GM21360 (cell line): ENCODE results near the gene FRMD6.
A peak's percentile ranks its signal among the peaks of the same experiment; 100 is the strongest.
"Not testable (repeated sequence)": the region's sequence is repeated elsewhere in the genome, so short reads cannot be mapped to it uniquely, and the experiment has no call there.

Source experiments
- ATAC-seq: cut with Tn5 transposase; IDR thresholded peaks from one replicate; pipeline ENCODE4 v1.9.1; 2021; ENCODE audit warnings: mild to moderate bottlenecking, moderate library complexity; ENCODE audit not compliant: unreplicated experiment

The FRMD6 gene

GRCh38 chr14:51628238-51628637 is 23.5 kb upstream of the FRMD6 start:
- ATAC-seq: no peak

- ATAC-seq: no peak
Measured at GRCh38 chr14:51630987-51631386, 20.7 kb upstream of the FRMD6 start.

GRCh38 chr14:51633298-51633697 is 18.4 kb upstream of the FRMD6 start:
- ATAC-seq: not testable (repeated sequence)

- ATAC-seq: no peak
Measured at GRCh38 chr14:51636109-51636508, 15.6 kb upstream of the FRMD6 start.

- no peak for ATAC-seq
Measured at GRCh38 chr14:51638071-51638944, 13.4 kb upstream of the FRMD6 start.

DNA sequence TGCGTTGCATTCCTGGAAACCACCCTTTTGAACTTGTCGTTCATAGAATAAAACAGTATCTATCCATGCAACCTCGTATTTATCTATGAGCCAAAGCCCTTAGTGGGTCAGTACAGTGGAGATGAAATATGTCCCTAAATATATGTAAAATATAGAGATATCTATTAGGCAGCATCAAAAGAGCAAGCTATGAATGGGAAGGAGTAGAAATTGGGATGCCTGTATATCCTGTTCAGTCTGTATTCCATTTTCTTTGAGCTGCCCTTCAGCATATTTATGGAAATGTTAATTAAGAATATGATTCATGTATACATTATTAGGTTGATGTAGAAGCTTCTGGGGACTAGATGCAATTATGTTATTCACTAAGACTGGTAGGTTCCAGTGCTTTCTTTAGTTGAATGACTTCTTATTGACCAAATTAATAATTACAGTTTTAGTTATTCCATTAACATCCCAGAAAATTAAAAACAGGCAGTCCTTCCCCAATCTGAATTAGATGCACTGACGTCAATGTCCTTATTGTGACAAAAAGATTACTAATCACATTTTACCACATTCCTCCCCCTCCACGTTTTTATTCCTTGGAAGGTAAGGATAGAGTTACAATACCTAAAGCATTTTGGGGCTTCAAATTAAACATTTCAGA is 11.9 kb upstream of the FRMD6 start:
- ATAC-seq: no peak

DNA sequence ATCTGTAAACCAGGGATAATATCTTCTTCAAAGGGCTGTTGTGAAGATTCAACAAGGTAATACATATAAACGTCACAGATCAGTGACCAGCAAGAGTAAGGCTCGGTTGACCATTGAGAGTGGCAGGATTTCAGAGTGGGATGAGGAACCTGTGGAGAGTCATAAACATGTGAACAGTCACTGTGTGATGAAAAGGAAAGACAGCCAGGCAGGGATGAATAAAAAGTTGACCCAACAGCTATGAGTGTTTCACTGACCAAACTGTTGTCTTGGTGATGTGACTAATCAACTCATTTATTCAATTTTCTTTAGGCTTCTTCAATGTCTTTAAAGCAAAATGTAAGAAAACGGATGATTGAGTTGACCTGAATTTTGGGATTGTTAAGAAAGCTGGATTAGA is 8.6 kb upstream of the FRMD6 start:
- no peak for ATAC-seq

DNA sequence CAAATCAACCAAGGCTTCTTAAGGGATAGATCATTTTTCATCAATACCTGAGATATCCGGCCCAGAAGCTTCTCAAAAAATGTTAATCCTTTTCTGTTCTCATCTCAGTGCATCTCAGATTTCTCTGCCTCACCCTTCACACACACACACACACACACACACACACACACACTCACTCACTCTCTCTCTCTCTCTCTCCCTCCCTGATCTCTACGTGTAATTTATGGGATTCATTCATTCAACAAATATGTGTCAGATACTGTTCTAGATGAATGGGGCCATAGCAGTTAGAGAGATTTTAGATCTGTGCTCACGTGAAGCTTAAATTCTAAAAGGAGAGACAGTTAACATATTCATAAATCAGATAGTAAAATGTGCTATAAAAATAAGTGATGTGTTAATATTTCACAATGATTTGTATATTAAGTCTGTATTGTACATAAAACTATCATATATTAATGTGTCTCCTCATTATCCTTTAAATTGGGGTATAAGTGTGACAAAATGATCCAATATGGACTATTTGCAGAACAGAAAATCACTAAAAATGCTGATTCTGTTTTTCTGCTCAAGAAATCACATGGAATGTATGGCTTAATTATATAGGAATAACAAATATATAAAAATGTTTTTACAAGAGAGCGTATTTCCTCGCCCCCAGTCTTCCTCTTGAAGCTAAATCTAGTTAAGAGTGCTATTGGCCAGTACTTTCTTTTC is 7.3 kb upstream of the FRMD6 start:
- no peak for ATAC-seq

GRCh38 chr14:51648296-51648695 is 3.4 kb upstream of the FRMD6 start:
- ATAC-seq: no peak

DNA sequence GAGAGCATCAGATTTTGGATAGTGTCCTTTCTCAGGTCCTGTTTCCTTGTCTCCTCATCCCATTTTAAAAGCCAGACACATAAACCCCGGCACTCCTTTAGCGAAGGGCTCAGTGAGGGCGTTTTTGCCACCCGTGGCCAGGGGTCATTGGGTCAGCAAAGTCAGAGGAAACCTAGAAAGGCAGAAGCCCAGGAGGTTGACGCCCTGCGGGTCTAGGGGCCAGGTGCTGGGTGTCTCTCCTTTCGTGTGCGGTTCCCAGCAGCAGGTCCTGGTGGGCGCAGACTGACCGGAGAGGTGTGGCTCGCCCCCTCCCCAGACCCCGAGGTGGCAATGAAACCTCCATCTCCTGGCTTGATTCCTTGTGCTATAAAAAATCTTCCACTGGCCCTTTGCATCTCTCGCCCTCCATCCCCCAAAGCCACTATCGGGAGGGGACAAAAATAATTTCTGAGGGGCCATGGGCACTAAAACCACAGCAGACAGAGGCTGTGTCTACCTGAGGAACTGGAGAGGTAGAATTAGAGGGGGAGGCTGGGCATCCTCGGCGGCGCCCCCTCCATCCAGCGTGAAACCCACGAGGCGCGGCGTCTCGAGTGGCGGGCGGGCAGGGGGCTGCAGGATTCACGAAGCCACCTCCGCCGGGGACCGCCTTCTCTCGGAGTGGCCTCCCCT is 858 bp upstream of the FRMD6 start:
- ATAC-seq: no peak

DNA sequence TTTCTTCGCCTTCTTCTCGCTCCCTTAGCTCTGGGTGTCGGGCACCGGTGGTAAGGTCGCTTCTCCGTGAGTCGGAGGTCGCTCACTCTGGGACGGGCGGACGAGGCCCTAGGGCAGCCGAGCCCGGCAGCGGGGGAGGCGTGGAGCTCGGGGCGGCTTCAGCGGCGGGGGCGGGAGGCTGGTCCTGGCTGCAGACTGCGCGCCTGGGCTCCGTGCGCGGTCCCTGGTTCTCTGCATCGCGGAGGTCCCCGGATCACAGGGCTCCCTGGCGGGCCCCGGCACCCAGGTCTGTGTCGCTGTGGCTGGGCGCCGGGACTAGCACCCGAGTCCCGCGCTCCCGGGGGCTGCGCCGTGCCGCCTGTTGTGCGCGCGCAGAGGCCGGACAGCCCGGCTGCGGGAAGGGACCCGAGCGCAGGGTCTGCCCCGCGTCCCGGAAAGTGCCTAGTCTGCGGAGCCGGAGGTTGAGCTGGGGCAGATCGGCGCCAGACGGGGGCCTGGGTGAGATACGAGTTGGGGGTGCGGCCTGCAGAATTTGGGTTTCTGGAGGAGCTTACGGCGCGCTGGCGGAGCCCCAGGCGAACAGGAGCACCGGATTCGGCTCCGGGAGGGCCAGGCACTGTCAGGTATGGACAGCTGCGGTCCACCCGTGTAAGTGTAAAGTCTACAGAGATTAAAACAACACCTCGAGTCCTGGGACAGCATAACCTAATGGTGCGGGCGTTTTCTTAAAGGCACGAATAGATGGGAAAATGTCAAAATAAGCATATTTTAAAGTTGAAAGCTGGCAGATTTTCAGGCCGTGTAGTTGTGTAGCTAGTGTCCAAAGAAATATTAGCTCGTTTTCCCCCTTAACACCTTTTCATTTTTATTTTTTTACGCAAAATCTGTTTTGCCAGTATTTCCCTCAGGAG is 713 bp downstream of the FRMD6 start:
- ATAC-seq: peak; percentile 41

DNA sequence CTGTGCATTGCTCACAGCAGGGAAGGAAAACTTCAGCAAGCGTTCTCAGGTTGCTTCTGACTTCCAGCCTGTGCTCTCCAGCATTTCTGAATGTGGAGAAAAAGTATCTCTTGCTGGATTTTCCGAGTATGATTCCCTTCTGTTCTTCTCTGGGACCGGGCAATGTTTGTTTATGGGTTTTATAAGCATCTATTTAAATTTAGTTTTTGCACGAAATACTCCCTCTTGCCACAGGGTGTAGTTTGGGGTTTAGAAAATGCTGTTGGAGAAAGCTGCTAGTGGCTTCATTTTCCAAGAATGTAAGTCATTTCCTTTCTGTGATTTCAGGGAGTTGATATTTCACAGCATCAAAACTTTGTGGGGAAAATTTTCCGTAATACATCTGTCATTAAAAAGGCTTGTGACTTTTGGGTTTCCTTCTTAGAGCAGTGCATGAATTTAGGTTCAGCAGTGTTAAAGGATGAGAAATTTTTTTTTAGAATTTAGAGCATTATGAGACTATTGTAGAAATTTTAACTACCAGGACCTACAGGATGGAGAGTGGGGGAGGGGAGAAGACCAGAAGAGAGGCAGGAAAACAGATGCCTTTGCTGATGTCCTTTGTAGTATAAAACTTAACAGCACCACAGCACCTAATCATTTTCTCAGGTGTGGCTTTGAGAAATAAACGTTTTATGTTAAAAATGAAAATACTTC is 1.5 kb downstream of the FRMD6 start:
- ATAC-seq: no peak

DNA sequence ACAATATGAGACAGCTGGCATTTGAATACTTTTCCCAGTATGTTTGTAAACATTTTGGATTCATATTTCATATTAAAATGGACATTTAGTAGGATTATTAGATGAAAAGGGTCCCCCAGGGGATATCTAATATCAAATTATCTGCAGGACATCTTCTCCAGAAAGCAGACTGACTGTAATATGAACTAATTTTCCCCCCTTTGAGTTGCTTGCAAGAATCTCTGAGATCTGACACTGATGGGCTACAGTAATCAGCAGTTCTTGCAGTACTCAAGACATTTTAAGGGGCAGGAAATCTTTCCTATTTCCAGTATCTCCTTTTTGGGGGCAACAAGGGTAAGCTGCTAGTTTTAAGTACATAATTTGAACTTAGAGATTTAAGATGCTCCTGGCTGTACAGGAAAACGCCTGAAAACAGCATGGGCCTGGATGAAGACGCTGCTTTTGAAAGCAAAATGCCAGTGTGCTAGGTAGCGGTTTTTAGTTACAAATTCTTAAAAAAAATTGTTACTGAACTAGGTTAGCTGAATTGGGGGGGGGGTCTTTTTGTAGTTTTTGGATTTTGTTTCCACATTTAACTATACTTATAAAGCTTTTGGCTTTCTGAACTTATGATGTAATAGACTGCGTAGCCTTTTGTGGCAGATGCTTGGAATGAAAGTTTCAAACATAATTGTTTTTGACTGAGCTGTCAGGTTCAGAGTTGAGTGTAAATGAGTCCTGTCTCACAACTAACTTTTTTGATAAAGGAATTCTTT is 2.2 kb downstream of the FRMD6 start:
- ATAC-seq: no peak

DNA sequence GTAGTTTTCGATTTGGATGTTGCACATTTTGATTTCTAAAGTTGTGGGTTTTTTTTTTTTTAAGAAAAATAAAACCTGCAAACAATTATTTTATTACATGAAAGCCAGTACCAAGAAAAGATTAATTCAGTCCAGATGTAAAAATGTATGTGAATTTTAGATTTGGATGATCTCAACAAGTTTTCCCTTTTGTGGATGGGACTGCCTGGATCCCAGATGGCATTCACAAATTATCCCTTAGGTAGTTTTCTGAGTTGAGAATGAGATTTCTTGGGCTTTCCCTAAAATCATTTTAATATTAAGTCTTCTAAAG is 2.8 kb downstream of the FRMD6 start:
- no peak for ATAC-seq

- ATAC-seq: no peak
Measured at GRCh38 chr14:51657762-51658161, 6.1 kb downstream of the FRMD6 start.

GRCh38 chr14:51658441-51659173 is 6.9 kb downstream of the FRMD6 start:
- ATAC-seq: no peak

GRCh38 chr14:51660741-51661140 is 9.0 kb downstream of the FRMD6 start:
- no peak for ATAC-seq

DNA sequence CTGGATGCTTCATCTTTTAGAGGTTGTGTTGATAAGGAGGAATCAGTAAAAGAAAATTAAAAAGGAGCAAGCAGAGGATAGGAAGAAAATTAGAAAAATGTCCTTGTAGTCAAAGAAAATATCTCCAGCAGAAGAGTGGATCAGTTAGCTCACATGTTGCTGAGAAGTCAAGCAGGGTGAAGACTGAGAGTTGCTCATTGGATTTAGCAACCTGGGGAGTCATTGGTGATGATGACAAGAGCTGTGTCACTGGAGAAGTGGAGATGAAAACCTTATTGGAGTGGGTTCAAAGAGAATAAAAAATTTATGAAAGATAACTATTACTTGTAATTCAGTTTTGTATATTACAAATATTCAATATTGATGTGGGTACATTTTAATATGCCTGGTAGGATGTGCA is 9.8 kb downstream of the FRMD6 start:
- no peak for ATAC-seq
